Vagina (tissue), 2 donors: ENCODE results near the gene HNRNPLL. TPM values are rescaled to one million over a fixed set of nuclear protein-coding genes. Genes with fewer than 3 reads are reported as not detected.

ENCODE experiments used
- DNase-seq, 2 donors: peaks; one replicate each; pipeline ENCODE4 v3.0.0-alpha.2; 2017; ENCODE audit errors: extremely low spot score in 2 of 2
- H3K27ac ChIP-seq: fragments of 200-600 bp; sonication (generic); one replicate; pipeline ENCODE4 v1.5.1; 2019
- H3K27me3 ChIP-seq: fragments of 200-600 bp; sonication (generic); one replicate; pipeline ENCODE4 v1.5.1; 2019
- H3K36me3 ChIP-seq, 2 donors: fragments of 200-600 bp; sonication (generic); one replicate each; pipeline ENCODE4 v1.5.1; 2017 to 2019
- H3K4me1 ChIP-seq: fragments of 200-600 bp; sonication (generic); one replicate; pipeline ENCODE4 v1.5.1; 2019
- H3K4me3 ChIP-seq, 2 donors: fragments of 200-600 bp; sonication (generic); 1 replicate in 1 of 2; 2 replicates in 1 of 2; pipeline ENCODE4 v1.5.1; 2016 to 2019
- H3K9me3 ChIP-seq: fragments of 200-600 bp; sonication (generic); one replicate; pipeline ENCODE4 v1.5.1; 2019
- POLR2A ChIP-seq, 2 donors: fragments of 450-650 bp; IDR thresholded peaks; one replicate each; pipeline ENCODE4 v1.6.1; 2017; ENCODE audit warnings: antibody characterized with exemption in 2 of 2, mild to moderate bottlenecking in 2 of 2, moderate library complexity in 2 of 2
- POLR2AphosphoS5 ChIP-seq, 2 donors: sonication (generic); formaldehyde crosslinking; IDR thresholded peaks; one replicate each; pipeline ENCODE4 v1.9.0; 2017; ENCODE audit warnings: antibody characterized with exemption in 2 of 2, mild to moderate bottlenecking in 2 of 2, low read depth in 1 of 2; ENCODE audit not compliant: insufficient read depth in 1 of 2
- intact Hi-C: fragments of 100-400 bp; cut with DNase I; formaldehyde crosslinking; loops from one replicate; pipeline ENCODE4 v1.15.1; 2023
- total RNA-seq: library from RNA; depleted of rRNA; stranded (reverse); fragments of >200 nt; gene quantifications from one replicate; pipeline ENCODE4 v1.2.3, GENCODE V29; 2016
- TF ChIP-seq, protein P1 (sequence below), 3 experiments: fragments of 450-650 bp in 2 of 3; fragments of 200-600 bp in 1 of 3; sonication (generic) in 1 of 3; IDR thresholded peaks; one replicate each; pipeline ENCODE4 v1.5.1; 2017 to 2019; ENCODE audit warnings: antibody characterized with exemption in 3 of 3, mild to moderate bottlenecking in 2 of 3, moderate library complexity in 2 of 3

HNRNPLL gene
- total RNA-seq, 1 donor from 2014 or later = 33.9 TPM

DNA sequence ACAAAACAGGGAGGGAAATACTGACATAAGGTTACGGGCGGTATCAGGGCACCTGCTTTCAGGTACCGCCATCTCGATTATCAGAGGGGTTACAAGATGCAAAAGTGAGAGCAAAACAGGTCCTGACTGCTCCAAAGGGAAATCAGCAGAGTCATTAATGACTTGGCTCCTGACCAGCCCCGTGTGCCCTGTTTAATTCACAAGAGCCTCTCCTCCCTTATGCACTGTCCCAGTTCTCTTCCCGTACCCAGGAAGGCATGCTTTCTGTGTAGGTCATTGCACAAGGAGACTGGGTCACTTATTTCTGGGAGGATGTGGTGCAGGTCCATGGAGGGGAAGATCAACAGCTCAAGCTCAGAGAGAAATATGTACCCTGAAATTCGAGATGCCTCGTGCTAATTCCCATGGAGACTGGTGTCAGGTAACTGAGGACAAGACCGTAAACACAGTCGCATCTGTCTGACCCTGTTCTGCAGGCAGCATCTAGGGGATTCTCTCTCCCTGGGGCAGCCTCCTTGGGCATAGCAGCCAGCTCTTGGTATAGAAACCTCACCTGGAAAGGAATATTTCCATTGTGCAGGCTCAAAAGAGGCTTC, 79.9 kb downstream of the HNRNPLL start:
- Histone ChIP-seq H3K4me3 (no peak overlapping the region), H3K27me3 (no peaks in the 10 kb centered on the region), H3K4me1 (no peaks in the 10 kb centered on the region), H3K9me3 (no peaks in the 10 kb centered on the region), H3K36me3 (no peaks in the 10 kb centered on the region), H3K27ac (no peak overlapping the region)
- TF ChIP-seq, protein P1, sequence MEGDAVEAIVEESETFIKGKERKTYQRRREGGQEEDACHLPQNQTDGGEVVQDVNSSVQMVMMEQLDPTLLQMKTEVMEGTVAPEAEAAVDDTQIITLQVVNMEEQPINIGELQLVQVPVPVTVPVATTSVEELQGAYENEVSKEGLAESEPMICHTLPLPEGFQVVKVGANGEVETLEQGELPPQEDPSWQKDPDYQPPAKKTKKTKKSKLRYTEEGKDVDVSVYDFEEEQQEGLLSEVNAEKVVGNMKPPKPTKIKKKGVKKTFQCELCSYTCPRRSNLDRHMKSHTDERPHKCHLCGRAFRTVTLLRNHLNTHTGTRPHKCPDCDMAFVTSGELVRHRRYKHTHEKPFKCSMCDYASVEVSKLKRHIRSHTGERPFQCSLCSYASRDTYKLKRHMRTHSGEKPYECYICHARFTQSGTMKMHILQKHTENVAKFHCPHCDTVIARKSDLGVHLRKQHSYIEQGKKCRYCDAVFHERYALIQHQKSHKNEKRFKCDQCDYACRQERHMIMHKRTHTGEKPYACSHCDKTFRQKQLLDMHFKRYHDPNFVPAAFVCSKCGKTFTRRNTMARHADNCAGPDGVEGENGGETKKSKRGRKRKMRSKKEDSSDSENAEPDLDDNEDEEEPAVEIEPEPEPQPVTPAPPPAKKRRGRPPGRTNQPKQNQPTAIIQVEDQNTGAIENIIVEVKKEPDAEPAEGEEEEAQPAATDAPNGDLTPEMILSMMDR (IDR thresholded peaks at IDR 0.05) = no peak
- TF ChIP-seq POLR2A (IDR thresholded peaks at IDR 0.05) (no peak), POLR2AphosphoS5 (IDR thresholded peaks at IDR 0.05; ENCODE audit: insufficient read depth in 1 of 2, low read depth in 1 of 2) (no peak)
- DNase-seq = peak in 1 of 2 donors; percentile 65
- intact Hi-C loops = no loop called here

DNA sequence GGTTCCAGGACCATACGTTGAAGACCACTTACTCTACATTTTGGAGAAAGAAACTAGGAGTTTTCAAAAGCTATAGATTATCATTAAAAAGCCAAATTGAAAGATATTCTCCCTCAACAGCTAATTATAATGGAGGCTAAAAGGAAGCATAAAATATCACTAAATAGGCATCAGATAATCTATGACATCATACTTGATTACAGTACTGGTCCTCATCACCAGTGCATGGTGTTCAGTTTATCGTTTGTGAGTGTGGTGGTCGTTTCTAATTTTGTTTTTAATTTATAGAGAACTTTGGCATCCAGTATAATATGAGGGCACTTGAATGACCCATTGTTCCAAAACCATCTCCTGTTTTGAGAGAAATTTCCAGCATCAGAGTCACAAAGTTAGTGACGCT, 80.9 kb downstream of the HNRNPLL start:
- intact Hi-C loops = no loop called here
- H3K4me3 ChIP-seq = no peak overlapping the region
- TF ChIP-seq POLR2A (IDR thresholded peaks at IDR 0.05) (no peak), POLR2AphosphoS5 (IDR thresholded peaks at IDR 0.05; ENCODE audit: insufficient read depth in 1 of 2, low read depth in 1 of 2) (no peak)
- TF ChIP-seq, protein P1 (IDR thresholded peaks at IDR 0.05) = no peak
- no peaks in the 10 kb centered on the region for H3K4me1 ChIP-seq
- no peak for DNase-seq
- no peak overlapping the region for H3K27ac ChIP-seq
- H3K36me3 ChIP-seq = no peaks in the 10 kb centered on the region
- no peaks in the 10 kb centered on the region for H3K9me3 ChIP-seq
- no peaks in the 10 kb centered on the region for H3K27me3 ChIP-seq

- Histone ChIP-seq H3K27ac (no peak overlapping the region), H3K27me3 (no peaks in the 10 kb centered on the region), H3K36me3 (no peaks in the 10 kb centered on the region), H3K9me3 (no peaks in the 10 kb centered on the region), H3K4me1 (no peaks in the 10 kb centered on the region), H3K4me3 (no peak overlapping the region)
- TF ChIP-seq, protein P1 (IDR thresholded peaks at IDR 0.05) = no peak
- TF ChIP-seq POLR2AphosphoS5 (IDR thresholded peaks at IDR 0.05; ENCODE audit: insufficient read depth in 1 of 2, low read depth in 1 of 2) (no peak), POLR2A (IDR thresholded peaks at IDR 0.05) (no peak)
- DNase-seq = no peak
- intact Hi-C loops = no loop called here
These were observed 85.4 kb downstream of the HNRNPLL start for GRCh38 chr2:38517284-38517683.

GRCh38 chr2:38516526-38516925, 86.2 kb downstream of the HNRNPLL start:
- H3K36me3 ChIP-seq = no peaks in the 10 kb centered on the region
- H3K4me1 ChIP-seq = no peaks in the 10 kb centered on the region
- H3K9me3 ChIP-seq = no peaks in the 10 kb centered on the region
- intact Hi-C loops = no loop called here
- TF ChIP-seq POLR2AphosphoS5 (IDR thresholded peaks at IDR 0.05; ENCODE audit: insufficient read depth in 1 of 2, low read depth in 1 of 2) (no peak), POLR2A (IDR thresholded peaks at IDR 0.05) (no peak)
- TF ChIP-seq, protein P1 (IDR thresholded peaks at IDR 0.05) = no peak
- peak in 1 of 2 donors; percentile 37 for DNase-seq
- no peak overlapping the region for H3K4me3 ChIP-seq
- peak overlapping the region; percentile 83 for H3K27ac ChIP-seq
- no peaks in the 10 kb centered on the region for H3K27me3 ChIP-seq

DNA sequence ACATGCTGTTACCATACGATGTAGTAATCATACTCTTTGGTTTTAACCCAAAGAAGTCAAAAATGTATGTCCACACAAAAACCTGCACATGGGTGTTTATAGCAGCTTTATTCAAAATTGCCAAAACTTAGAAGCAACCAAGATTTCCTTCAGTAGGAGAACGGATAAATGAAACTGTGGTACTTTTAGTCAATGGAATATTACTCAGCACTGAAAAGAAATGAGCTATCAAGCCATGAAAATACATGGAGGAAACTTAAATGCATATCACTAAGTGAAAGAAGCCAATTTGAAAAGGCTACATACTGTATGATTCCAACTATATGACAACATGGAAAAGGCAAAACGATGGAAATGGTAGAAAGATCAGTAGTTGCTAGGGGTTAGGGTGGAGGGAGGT, 86.6 kb downstream of the HNRNPLL start:
- peak overlapping the region; percentile 83 for H3K27ac ChIP-seq
- peak overlapping the region; percentile 35 to 36 for H3K4me3 ChIP-seq

More for the DNA sequence above, 86.6 kb downstream of the HNRNPLL start:
- TF ChIP-seq POLR2AphosphoS5 (IDR thresholded peaks at IDR 0.05; ENCODE audit: insufficient read depth in 1 of 2, low read depth in 1 of 2) (no peak), POLR2A (IDR thresholded peaks at IDR 0.05) (no peak)
- TF ChIP-seq, protein P1 (IDR thresholded peaks at IDR 0.05) = no peak
- H3K9me3 ChIP-seq = no peaks in the 10 kb centered on the region
- H3K27me3 ChIP-seq = no peaks in the 10 kb centered on the region
- no peaks in the 10 kb centered on the region for H3K4me1 ChIP-seq
- intact Hi-C loops = no loop called here
- no peak for DNase-seq
- no peaks in the 10 kb centered on the region for H3K36me3 ChIP-seq
